HUES48 (cell line): ENCODE measurements around the gene PLCD3.

ENCODE experiments used
- H3K27ac ChIP-seq: one replicate; pipeline ENCODE4 v1.7.0; 2013; ENCODE audit warnings: low read depth, low read length, inconsistent platforms
- H3K27me3 ChIP-seq: 2 replicates; pipeline ENCODE4 v1.6.1; 2013; ENCODE audit warnings: mild to moderate bottlenecking, low read length; ENCODE audit not compliant: control insufficient read depth, insufficient read depth
- H3K36me3 ChIP-seq: 2 replicates; pipeline ENCODE4 v1.6.1; 2013; ENCODE audit warnings: low read length; ENCODE audit not compliant: control insufficient read depth, insufficient read depth
- H3K4me1 ChIP-seq: 2 replicates; pipeline ENCODE4 v1.6.1; 2013; ENCODE audit warnings: mild to moderate bottlenecking, low read length; ENCODE audit not compliant: control insufficient read depth, insufficient read depth
- H3K4me3 ChIP-seq: 2 replicates; pipeline ENCODE4 v1.5.1; 2013; ENCODE audit warnings: mild to moderate bottlenecking, low read depth, low read length
- H3K9ac ChIP-seq: 2 replicates; pipeline ENCODE4 v1.6.1; 2013; ENCODE audit warnings: mild to moderate bottlenecking, low read depth, low read length, moderate library complexity
- H3K9me3 ChIP-seq: 2 replicates; pipeline ENCODE4 v1.6.1; 2013; ENCODE audit warnings: low read length; ENCODE audit not compliant: control insufficient read depth, insufficient read depth

The PLCD3 gene

DNA sequence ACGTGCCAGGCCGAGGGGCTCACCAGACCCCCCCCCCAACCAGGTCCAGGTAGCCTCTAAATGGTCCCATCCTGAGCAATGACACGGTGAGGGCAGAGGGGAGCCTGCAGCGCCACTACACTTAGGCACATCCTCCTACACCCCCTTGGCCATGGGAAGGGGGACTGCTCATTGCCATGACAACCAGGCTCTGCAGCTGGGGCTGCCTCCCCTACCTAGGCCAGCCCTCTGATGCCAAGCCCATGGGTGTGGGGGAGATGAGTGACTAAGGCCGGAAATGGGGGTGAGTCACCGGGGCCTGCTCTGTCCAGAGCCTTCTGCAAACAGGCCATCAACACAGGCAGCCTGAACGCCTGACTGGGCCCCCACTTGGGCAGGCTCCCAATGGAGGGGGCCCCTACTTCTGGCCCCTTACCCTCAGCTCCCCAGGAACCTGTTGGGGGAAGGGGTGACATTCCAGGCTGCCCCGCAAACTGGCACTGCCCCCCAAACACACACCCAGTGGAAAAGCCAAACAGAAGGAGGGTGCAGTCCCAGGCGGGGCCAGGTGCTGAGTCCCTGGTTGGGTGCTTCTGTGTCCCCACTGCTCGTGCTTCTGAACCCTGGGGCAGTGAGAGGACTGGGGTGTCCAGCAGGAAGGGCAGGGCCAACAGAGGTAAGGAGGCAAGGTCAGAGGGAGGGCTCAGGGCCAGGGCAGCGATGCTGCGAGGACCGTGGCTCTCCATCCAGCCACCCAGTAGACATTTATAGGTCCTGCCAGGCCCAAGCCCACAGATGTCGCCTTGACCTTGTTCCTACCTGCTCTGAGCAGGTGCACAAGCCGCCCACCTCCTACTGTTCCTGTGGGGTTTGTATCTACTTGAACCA, 8.2 kb downstream of the PLCD3 start:
- H3K36me3 ChIP-seq: no peaks in the 10 kb centered on the region
- H3K27ac ChIP-seq: peak overlapping the region; percentile 71
- H3K9me3 ChIP-seq: no peaks in the 10 kb centered on the region
- peaks cover 12% of the 10 kb centered on the region; the same call in 1 of the 2 replicates for H3K4me1 ChIP-seq
- no peaks in the 10 kb centered on the region for H3K27me3 ChIP-seq
- no peak overlapping the region for H3K4me3 ChIP-seq
- H3K9ac ChIP-seq: no peak overlapping the region

DNA sequence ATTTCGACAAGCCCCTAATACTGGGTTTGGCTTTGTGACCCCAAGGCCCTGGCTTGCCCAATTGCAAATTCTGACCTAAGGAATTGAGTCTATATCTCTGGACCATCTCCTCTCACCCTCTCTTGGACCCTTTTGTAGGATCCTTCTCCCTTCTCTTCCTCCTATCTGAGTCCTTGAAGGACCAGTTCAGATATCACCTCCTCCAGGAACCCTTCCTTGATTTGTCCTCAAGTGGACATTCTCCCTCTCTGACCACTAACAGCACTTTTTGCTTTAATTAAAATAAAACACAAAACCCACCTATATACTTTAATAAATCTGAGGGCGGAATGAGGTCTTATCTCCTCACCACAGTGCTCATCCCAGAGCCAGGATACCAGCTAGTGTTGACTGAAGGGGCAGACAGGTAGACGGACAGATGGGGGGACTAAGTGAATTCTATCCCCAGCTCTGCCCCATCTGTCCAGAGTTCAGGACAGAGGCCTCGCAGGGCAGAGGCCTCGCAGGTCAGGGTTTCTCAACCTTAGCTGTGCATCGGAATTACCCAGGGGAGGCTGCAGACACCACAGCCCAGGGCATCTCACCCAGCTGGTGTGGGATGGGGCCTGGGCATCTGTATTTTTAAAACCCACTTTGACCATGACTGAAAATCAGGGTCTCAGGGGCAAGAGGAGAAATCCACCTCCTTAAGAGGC, 9.1 kb downstream of the PLCD3 start:
- Histone ChIP-seq H3K4me3 (no peak overlapping the region), H3K36me3 (no peaks in the 10 kb centered on the region), H3K9me3 (no peaks in the 10 kb centered on the region), H3K4me1 (peaks cover 10% of the 10 kb centered on the region; the same call in 1 of the 2 replicates), H3K27ac (peak overlapping the region; percentile 29), H3K9ac (no peak overlapping the region), H3K27me3 (no peaks in the 10 kb centered on the region)

- Histone ChIP-seq H3K4me3 (no peak overlapping the region), H3K9me3 (no peaks in the 10 kb centered on the region), H3K27me3 (no peaks in the 10 kb centered on the region)
These were observed 11.3 kb downstream of the PLCD3 start for GRCh38 chr17:45121055-45121454.

GRCh38 chr17:45120558-45120957, 11.8 kb downstream of the PLCD3 start:
- no peak overlapping the region for H3K27ac ChIP-seq
- H3K36me3 ChIP-seq: no peaks in the 10 kb centered on the region
- no peaks in the 10 kb centered on the region for H3K27me3 ChIP-seq
- no peaks in the 10 kb centered on the region for H3K9me3 ChIP-seq
- no peak overlapping the region for H3K4me3 ChIP-seq
- no peaks in the 10 kb centered on the region for H3K4me1 ChIP-seq
- H3K9ac ChIP-seq: no peak overlapping the region

More at GRCh38 chr17:45121055-45121454, 11.3 kb downstream of the PLCD3 start:
- no peak overlapping the region for H3K9ac ChIP-seq
- H3K4me1 ChIP-seq: no peaks in the 10 kb centered on the region
- no peaks in the 10 kb centered on the region for H3K36me3 ChIP-seq
- no peak overlapping the region for H3K27ac ChIP-seq

DNA sequence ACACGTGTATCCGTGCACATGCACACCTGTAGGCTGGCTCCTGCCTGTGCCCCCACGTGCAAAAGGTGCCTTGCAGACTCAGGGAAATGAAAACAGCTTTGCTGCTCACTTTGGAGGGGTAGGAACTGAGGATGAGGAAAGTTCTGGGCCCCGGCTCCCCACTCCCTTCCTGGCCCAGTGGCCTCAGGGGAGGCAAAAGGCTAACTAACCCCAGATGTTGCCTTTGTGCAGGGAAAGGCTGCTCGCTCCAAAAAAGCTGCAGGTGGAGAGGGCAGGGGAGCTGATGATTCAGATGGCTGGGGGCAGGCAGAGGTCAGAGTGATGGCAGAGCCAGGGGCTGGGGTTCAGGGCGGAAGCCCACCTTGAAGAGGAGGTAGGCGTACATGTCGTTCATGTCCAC, 12.4 kb downstream of the PLCD3 start:
- no peaks in the 10 kb centered on the region for H3K27me3 ChIP-seq
- no peaks in the 10 kb centered on the region for H3K36me3 ChIP-seq
- H3K4me1 ChIP-seq: no peaks in the 10 kb centered on the region
- no peak overlapping the region for H3K9ac ChIP-seq
- H3K27ac ChIP-seq: no peak overlapping the region
- no peaks in the 10 kb centered on the region for H3K9me3 ChIP-seq
- H3K4me3 ChIP-seq: no peak overlapping the region

DNA sequence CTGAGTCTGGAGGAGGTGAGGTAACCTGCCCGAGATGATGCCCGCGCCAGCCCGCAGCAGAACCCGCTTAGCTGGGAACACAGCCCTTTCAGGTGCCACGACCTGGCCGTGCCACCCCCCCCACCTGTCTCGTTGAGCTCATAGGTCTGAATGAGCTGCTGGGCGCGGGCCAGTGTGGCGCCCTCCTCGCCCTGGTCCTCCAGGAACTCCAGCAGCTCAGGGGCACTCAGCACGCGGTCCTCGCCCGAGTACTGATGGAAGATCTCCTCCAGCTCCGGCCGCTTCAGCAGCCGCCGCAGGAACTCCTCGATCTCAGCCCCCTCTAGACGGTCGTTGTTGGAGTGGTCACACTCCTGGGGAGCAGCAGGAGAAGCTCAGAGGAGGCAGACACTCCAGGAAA, 13.6 kb downstream of the PLCD3 start:
- Histone ChIP-seq H3K9ac (no peak overlapping the region), H3K4me1 (no peaks in the 10 kb centered on the region), H3K27ac (no peak overlapping the region), H3K27me3 (no peaks in the 10 kb centered on the region), H3K36me3 (no peaks in the 10 kb centered on the region), H3K9me3 (no peaks in the 10 kb centered on the region), H3K4me3 (no peak overlapping the region)

DNA sequence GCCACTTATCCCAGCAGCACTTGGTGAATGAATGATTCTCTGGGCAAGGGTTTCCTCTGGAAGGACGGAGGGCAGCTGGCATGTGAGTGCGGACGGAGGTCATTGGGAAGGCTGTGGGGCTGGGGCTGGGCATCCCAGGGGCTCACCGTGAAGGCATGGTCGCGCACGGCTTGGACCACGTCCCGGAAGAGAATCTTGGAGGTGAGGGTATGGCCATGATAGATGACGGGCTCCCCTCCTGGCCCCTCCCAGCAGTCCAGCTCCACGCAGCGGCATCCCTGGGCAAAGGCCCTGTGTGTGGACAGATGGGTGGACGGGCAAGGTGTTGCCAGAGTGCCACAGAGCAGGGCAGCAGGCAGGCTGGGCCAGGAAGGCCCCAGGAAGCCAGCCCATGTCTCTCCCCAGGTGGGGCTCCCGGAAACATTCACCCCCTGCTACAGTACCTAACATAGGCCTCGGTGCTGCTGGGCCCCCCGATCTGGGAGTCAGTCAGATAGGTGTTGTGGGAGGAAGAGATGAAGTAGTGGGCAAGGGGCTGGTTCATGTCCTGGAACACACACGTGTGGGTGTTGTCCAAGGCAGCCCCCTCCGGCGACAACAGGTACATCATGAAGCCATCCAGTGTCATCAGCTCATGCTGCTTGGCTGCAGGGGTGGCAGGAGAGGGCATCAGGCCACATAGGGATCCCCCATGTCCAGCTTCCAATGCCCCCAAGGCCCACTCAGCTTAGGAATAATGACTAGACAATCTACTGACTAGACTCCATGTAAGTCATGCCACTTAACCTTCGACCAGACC, 14.3 kb downstream of the PLCD3 start:
- H3K27ac ChIP-seq: no peak overlapping the region
- no peaks in the 10 kb centered on the region for H3K9me3 ChIP-seq
- no peaks in the 10 kb centered on the region for H3K36me3 ChIP-seq
- no peaks in the 10 kb centered on the region for H3K27me3 ChIP-seq
- H3K4me3 ChIP-seq: no peak overlapping the region
- no peak overlapping the region for H3K9ac ChIP-seq
- no peaks in the 10 kb centered on the region for H3K4me1 ChIP-seq

DNA sequence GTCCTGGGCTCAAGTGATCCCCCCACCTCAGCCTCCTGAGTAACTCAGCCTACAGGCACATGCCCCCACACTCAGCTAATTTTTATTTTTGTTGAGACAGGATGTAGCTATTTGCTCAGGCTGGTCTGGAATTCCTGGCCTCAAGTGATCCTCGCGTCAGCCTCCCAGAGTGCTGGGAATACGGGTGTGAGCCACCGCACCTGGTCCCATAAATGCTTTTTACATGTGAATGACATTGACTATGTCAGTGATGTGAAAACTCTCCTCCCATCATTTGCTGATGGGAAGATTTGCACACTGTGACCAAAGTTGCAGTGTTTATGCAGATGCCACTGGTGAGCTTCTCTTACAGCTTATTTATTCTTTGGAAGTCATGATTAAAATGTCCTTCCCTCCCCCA, 15.0 kb downstream of the PLCD3 start:
- Histone ChIP-seq H3K36me3 (no peaks in the 10 kb centered on the region), H3K9me3 (no peaks in the 10 kb centered on the region), H3K27ac (no peak overlapping the region), H3K4me1 (no peaks in the 10 kb centered on the region), H3K9ac (no peak overlapping the region), H3K4me3 (no peak overlapping the region), H3K27me3 (no peaks in the 10 kb centered on the region)

DNA sequence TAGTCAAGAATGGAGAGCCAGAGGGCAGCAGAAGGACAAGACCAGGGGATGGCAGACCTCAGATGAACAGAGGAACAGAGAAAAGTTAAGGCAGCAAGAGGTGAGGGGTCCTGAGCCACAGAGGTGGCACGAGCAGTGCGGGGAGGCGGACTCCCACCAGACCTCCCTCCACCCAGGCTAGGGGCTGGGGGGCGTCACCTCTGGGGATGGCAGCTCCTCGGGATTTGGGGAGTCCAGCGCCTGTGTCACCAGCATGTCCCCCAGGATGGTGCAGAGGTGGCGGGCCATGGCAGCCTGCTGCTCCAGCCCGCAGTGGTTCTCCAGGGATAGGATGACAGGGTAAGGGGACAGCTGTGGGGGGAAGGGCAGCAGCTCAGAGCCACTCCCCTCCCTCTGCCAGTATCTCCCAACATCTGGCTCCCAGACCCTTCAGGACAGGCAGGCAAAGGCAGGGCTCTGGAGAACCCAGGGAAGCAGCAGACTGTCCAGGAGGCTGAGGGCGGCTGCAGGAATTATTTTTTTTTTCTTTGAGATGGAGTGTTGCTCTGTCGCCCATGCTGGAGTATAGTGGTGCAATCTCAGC, 15.8 kb downstream of the PLCD3 start:
- H3K27ac ChIP-seq: no peak overlapping the region
- no peak overlapping the region for H3K4me3 ChIP-seq
- no peaks in the 10 kb centered on the region for H3K36me3 ChIP-seq
- H3K9ac ChIP-seq: no peak overlapping the region
- H3K4me1 ChIP-seq: no peaks in the 10 kb centered on the region
- H3K27me3 ChIP-seq: no peaks in the 10 kb centered on the region
- no peaks in the 10 kb centered on the region for H3K9me3 ChIP-seq

DNA sequence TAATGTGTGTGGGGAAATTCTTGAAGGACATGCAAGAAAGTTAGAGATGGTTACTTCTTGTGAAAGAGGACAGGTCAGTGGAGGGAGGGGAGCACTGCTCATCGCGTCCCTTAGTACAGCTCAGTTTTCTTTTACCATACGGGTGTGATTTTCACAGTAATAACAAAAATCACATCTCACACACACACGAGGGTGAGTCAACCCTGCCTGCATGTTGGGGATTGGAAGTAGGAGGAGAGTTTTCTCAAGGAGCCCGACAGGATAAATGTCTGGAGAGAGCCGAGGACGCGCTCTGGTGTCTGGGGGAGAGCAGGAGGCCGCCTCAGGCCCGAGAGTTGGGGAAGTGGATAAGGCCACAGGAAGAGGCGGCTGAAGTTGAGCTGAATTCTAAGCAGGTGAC, 16.4 kb downstream of the PLCD3 start:
- H3K27me3 ChIP-seq: no peaks in the 10 kb centered on the region
- H3K4me1 ChIP-seq: no peaks in the 10 kb centered on the region
- H3K4me3 ChIP-seq: no peak overlapping the region
- no peak overlapping the region for H3K9ac ChIP-seq
- H3K36me3 ChIP-seq: no peaks in the 10 kb centered on the region
- H3K27ac ChIP-seq: no peak overlapping the region
- H3K9me3 ChIP-seq: no peaks in the 10 kb centered on the region
